Measurements from ENCODE around the gene MORC2. TPM values are rescaled to one million over a fixed set of nuclear protein-coding genes. Genes with fewer than 3 reads are reported as not detected.
A peak's percentile ranks its signal among the peaks of the same experiment; 100 is the strongest.

The MORC2 gene
- total RNA-seq, 1 donor from 2014 or later = 20.0 TPM

GRCh38 chr22:30994960-30995359 is 26.4 kb upstream of the MORC2 start:
- H3K9me3 ChIP-seq = no peaks in the 10 kb centered on the region
- no peak overlapping the region for H3K4me3 ChIP-seq
- H3K27ac ChIP-seq = no peak overlapping the region
- no peaks in the 10 kb centered on the region for H3K4me1 ChIP-seq
- ATAC-seq = no peak
- H3K27me3 ChIP-seq = no peaks in the 10 kb centered on the region
- TF ChIP-seq CTCF (IDR thresholded peaks at IDR 0.05) = no peak
- intact Hi-C loops (cut with DNase I) = no loop called here
- DNase-seq = no peak
- H3K36me3 ChIP-seq = no peaks in the 10 kb centered on the region

- DNase-seq = no peak
- no peak for ATAC-seq
- intact Hi-C loops (cut with DNase I) = no loop called here
Measured at GRCh38 chr22:30992565-30992964, 24.0 kb upstream of the MORC2 start.

GRCh38 chr22:30990690-30991089 is 22.1 kb upstream of the MORC2 start:
- Histone ChIP-seq H3K27me3 (no peaks in the 10 kb centered on the region), H3K4me1 (no peaks in the 10 kb centered on the region), H3K4me3 (no peak overlapping the region), H3K36me3 (no peaks in the 10 kb centered on the region), H3K9me3 (no peaks in the 10 kb centered on the region), H3K27ac (no peak overlapping the region)
- intact Hi-C loops (cut with DNase I) = no loop called here
- DNase-seq = no peak
- no peak for ATAC-seq
- no peak for TF ChIP-seq CTCF (IDR thresholded peaks at IDR 0.05)

More at GRCh38 chr22:30992565-30992964, 24.0 kb upstream of the MORC2 start:
- no peaks in the 10 kb centered on the region for H3K36me3 ChIP-seq
- H3K27me3 ChIP-seq = no peaks in the 10 kb centered on the region
- TF ChIP-seq CTCF (IDR thresholded peaks at IDR 0.05) = no peak
- H3K27ac ChIP-seq = no peak overlapping the region
- no peaks in the 10 kb centered on the region for H3K4me1 ChIP-seq
- no peaks in the 10 kb centered on the region for H3K9me3 ChIP-seq
- H3K4me3 ChIP-seq = no peak overlapping the region

GRCh38 chr22:30989474-30989873 is 20.9 kb upstream of the MORC2 start:
- TF ChIP-seq CTCF (IDR thresholded peaks at IDR 0.05) = no peak
- Histone ChIP-seq H3K27me3 (no peaks in the 10 kb centered on the region), H3K27ac (no peak overlapping the region), H3K36me3 (no peaks in the 10 kb centered on the region), H3K9me3 (no peaks in the 10 kb centered on the region), H3K4me3 (no peak overlapping the region), H3K4me1 (no peaks in the 10 kb centered on the region)
- intact Hi-C loops (cut with DNase I) = no loop called here
- no peak for DNase-seq
- peak; percentile 49 for ATAC-seq

- no peak for DNase-seq
- no peak for TF ChIP-seq CTCF (IDR thresholded peaks at IDR 0.05)
- H3K36me3 ChIP-seq = no peaks in the 10 kb centered on the region
- ATAC-seq = no peak
- H3K27ac ChIP-seq = no peak overlapping the region
- intact Hi-C loops (cut with DNase I) = no loop called here
- no peaks in the 10 kb centered on the region for H3K9me3 ChIP-seq
- H3K4me1 ChIP-seq = no peaks in the 10 kb centered on the region
- H3K4me3 ChIP-seq = no peak overlapping the region
- no peaks in the 10 kb centered on the region for H3K27me3 ChIP-seq
Measured at GRCh38 chr22:30985561-30986208, 17.1 kb upstream of the MORC2 start.

- H3K27me3 ChIP-seq = no peaks in the 10 kb centered on the region
- intact Hi-C loops (cut with DNase I) = no loop called here
- no peak overlapping the region for H3K4me3 ChIP-seq
- ATAC-seq (no peak), DNase-seq (no peak)
- no peak for TF ChIP-seq CTCF (IDR thresholded peaks at IDR 0.05)
- no peaks in the 10 kb centered on the region for H3K9me3 ChIP-seq
- no peaks in the 10 kb centered on the region for H3K36me3 ChIP-seq
- no peak overlapping the region for H3K27ac ChIP-seq
- no peaks in the 10 kb centered on the region for H3K4me1 ChIP-seq
Measured at GRCh38 chr22:30984317-30984716, 15.7 kb upstream of the MORC2 start.

Measured in upper lobe of right lung (tissue), 1 donor.